ENCODE results near the gene PSME4.

GRCh38 chr2:53861824-53862223 lies 109.0 kb downstream of the PSME4 start:
- TF ChIP-seq DRAP1 (CRISPR knock-in tag; IDR thresholded peaks at IDR 0.05) (no peak), CTCF (CRISPR knock-in tag; IDR thresholded peaks at IDR 0.05) (no peak), ZNF780A (CRISPR knock-in tag; IDR thresholded peaks at IDR 0.05) (no peak), NCOA5 (CRISPR knock-in tag; IDR thresholded peaks at IDR 0.05) (no peak), SIN3B (IDR thresholded peaks at IDR 0.05; ENCODE audit: low read length) (no peak), ZBTB44 (CRISPR knock-in tag; IDR thresholded peaks at IDR 0.05) (no peak), ATF3 (CRISPR knock-in tag; IDR thresholded peaks at IDR 0.05) (no peak)

Data from HepG2 (cell line).